Neural cell (in vitro differentiated cells): ENCODE results near the gene FCRL6. TPM values are rescaled to one million over a fixed set of nuclear protein-coding genes. Genes with fewer than 3 reads are reported as not detected.

Experiments used
- H2AFZ ChIP-seq: fragments of 200-600, 300-800 bp; sonication (generic), shearing (Covaris generic); 2 replicates; pipeline ENCODE4 v1.6.0; 2014; ENCODE audit warnings: low read depth, mild to moderate bottlenecking, antibody characterized with exemption, low read length, moderate library complexity
- H3F3A ChIP-seq: fragments of 200-600 bp; shearing (Covaris generic); 2 replicates; pipeline ENCODE4 v1.6.1; 2016; ENCODE audit warnings: mild to moderate bottlenecking, moderate library complexity, mixed read lengths, antibody characterized with exemption, low read length; ENCODE audit not compliant: insufficient read depth, poor library complexity, severe bottlenecking
- H3K27ac ChIP-seq: fragments of 200-600, 300-800 bp; sonication (generic), shearing (Covaris generic); 2 replicates; pipeline ENCODE4 v1.5.1; 2014; ENCODE audit warnings: mild to moderate bottlenecking, low read length, moderate library complexity
- H3K27me3 ChIP-seq: fragments of 300-800, 200-600 bp; sonication (generic), shearing (Covaris generic); 2 replicates; pipeline ENCODE4 v1.6.0; 2014; ENCODE audit warnings: mild to moderate bottlenecking, low read depth, low read length, moderate library complexity; ENCODE audit not compliant: insufficient read depth
- H3K36me3 ChIP-seq: fragments of 300-800, 200-600 bp; sonication (generic), shearing (Covaris generic); 2 replicates; pipeline ENCODE4 v1.5.1; 2014; ENCODE audit warnings: mild to moderate bottlenecking, antibody characterized with exemption, low read length, moderate library complexity; ENCODE audit not compliant: insufficient read depth
- H3K4me2 ChIP-seq: fragments of 300-800, 200-600 bp; sonication (generic), shearing (Covaris generic); 2 replicates; pipeline ENCODE4 v1.6.0; 2014; ENCODE audit warnings: mild to moderate bottlenecking, low read length
- H3K4me3 ChIP-seq: fragments of 300-800, 200-600 bp; sonication (generic), shearing (Covaris generic); 2 replicates; pipeline ENCODE4 v1.5.1; 2014; ENCODE audit warnings: mild to moderate bottlenecking, low read length, moderate library complexity
- H3K79me2 ChIP-seq: fragments of 200-600 bp; shearing (Covaris generic); replicated peaks from 2 replicates; pipeline ENCODE4 v1.6.0; 2014; ENCODE audit warnings: mild to moderate bottlenecking, low read length, moderate library complexity; ENCODE audit not compliant: insufficient read depth
- H3K9ac ChIP-seq: fragments of 300-800, 200-600 bp; sonication (generic), shearing (Covaris generic); 2 replicates; pipeline ENCODE4 v1.6.1; 2016; ENCODE audit warnings: mild to moderate bottlenecking, low read length, mixed read lengths
- H3K9me2 ChIP-seq: fragments of 200-600 bp; shearing (Covaris generic); 2 replicates; pipeline ENCODE4 v1.6.1; 2016; ENCODE audit warnings: mild to moderate bottlenecking, low read length, mixed read lengths; ENCODE audit not compliant: insufficient read depth
- H3K9me3 ChIP-seq: fragments of 200-600, 300-800 bp; sonication (generic), shearing (Covaris generic); 2 replicates; pipeline ENCODE4 v1.6.1; 2016; ENCODE audit warnings: mild to moderate bottlenecking, mixed run types, low read length, moderate library complexity, mixed read lengths
- H4K20me1 ChIP-seq: fragments of 200-600 bp; shearing (Covaris generic); 2 replicates; pipeline ENCODE4 v1.6.1; 2016; ENCODE audit warnings: mild to moderate bottlenecking, mixed run types; ENCODE audit not compliant: insufficient read depth
- CTCF ChIP-seq: fragments of 450-650 bp; IDR thresholded peaks from 2 replicates; pipeline ENCODE4 v1.5.1; 2014; ENCODE audit warnings: antibody characterized with exemption, mild to moderate bottlenecking, moderate library complexity; ENCODE audit not compliant: poor library complexity, severe bottlenecking
- EP300 ChIP-seq: fragments of 450-650 bp; conservative IDR thresholded peaks from 2 replicates; pipeline ENCODE4 v1.6.1; 2014; ENCODE audit warnings: antibody characterized with exemption, mild to moderate bottlenecking, moderate library complexity; ENCODE audit not compliant: poor library complexity, severe bottlenecking
- EZH2 ChIP-seq: fragments of 200-600, 300-800 bp; shearing (Covaris generic), sonication (generic); IDR thresholded peaks from 2 replicates; pipeline ENCODE4 v1.6.1; 2014; ENCODE audit warnings: antibody characterized with exemption, low read length, borderline replicate concordance, mild to moderate bottlenecking; ENCODE audit not compliant: insufficient read depth, poor library complexity, severe bottlenecking
- MXI1 ChIP-seq: fragments of 450-650 bp; conservative IDR thresholded peaks from 2 replicates; pipeline ENCODE4 v1.6.1; 2014; ENCODE audit warnings: antibody characterized with exemption, mild to moderate bottlenecking; ENCODE audit not compliant: poor library complexity, severe bottlenecking
- POLR2AphosphoS5 ChIP-seq: IDR thresholded peaks from 2 replicates; pipeline ENCODE4 v1.6.1; 2012
- RAD21 ChIP-seq: fragments of 450-650 bp; conservative IDR thresholded peaks from 2 replicates; pipeline ENCODE4 v1.6.1; 2014; ENCODE audit warnings: antibody characterized with exemption, mild to moderate bottlenecking, moderate library complexity
- REST ChIP-seq: IDR thresholded peaks from 2 replicates; pipeline ENCODE4 v1.6.1; 2012; ENCODE audit warnings: borderline replicate concordance
- SMC3 ChIP-seq: fragments of 450-650 bp; conservative IDR thresholded peaks from 2 replicates; pipeline ENCODE4 v1.6.1; 2014; ENCODE audit warnings: antibody characterized with exemption, mild to moderate bottlenecking, moderate library complexity; ENCODE audit not compliant: poor library complexity
- TAF1 ChIP-seq: IDR thresholded peaks from 2 replicates; pipeline ENCODE4 v1.6.1; 2012; ENCODE audit warnings: low read depth
- polyA plus RNA-seq: library from polyadenylated mRNA; depleted of rRNA; stranded (reverse); fragments of >200 nt; gene quantifications from 2 replicates; pipeline ENCODE4 v1.2.3, GENCODE V29; 2014

FCRL6 gene
- polyA plus RNA-seq, 1 donor from 2014 or later = not detected

- Histone ChIP-seq H4K20me1 (no peaks in the 10 kb centered on the region), H3K79me2 (no peaks in the 10 kb centered on the region), H3K27ac (no peak overlapping the region), H3K9me3 (no peaks in the 10 kb centered on the region), H3F3A (no peaks in the 10 kb centered on the region), H2AFZ (no peak overlapping the region), H3K36me3 (no peaks in the 10 kb centered on the region), H3K9ac (no peak overlapping the region), H3K4me2 (no peak overlapping the region), H3K4me3 (no peak overlapping the region), H3K27me3 (no peaks in the 10 kb centered on the region), H3K9me2 (no peaks in the 10 kb centered on the region)
- no peak for TF ChIP-seq EZH2
- no peak for TF ChIP-seq RAD21
- no peak for TF ChIP-seq SMC3
- no peak for TF ChIP-seq TAF1
- no peak for TF ChIP-seq REST
- no peak for TF ChIP-seq EP300
- no peak for TF ChIP-seq MXI1
- TF ChIP-seq POLR2AphosphoS5 = no peak
- TF ChIP-seq CTCF = no peak
Measured at GRCh38 chr1:159755451-159756007, 46.6 kb upstream of the FCRL6 start.

GRCh38 chr1:159756397-159756796, 45.8 kb upstream of the FCRL6 start:
- no peak for TF ChIP-seq EZH2
- TF ChIP-seq CTCF = no peak
- TF ChIP-seq MXI1 = no peak
- no peak for TF ChIP-seq EP300
- TF ChIP-seq TAF1 = no peak
- TF ChIP-seq POLR2AphosphoS5 = no peak
- TF ChIP-seq REST = no peak
- no peak for TF ChIP-seq SMC3
- no peak for TF ChIP-seq RAD21
- no peaks in the 10 kb centered on the region for H4K20me1 ChIP-seq

More at GRCh38 chr1:159756397-159756796, 45.8 kb upstream of the FCRL6 start:
- Histone ChIP-seq H3F3A (no peaks in the 10 kb centered on the region), H2AFZ (no peak overlapping the region), H3K9me2 (no peaks in the 10 kb centered on the region), H3K27me3 (no peaks in the 10 kb centered on the region), H3K4me3 (no peak overlapping the region), H3K4me2 (no peak overlapping the region), H3K36me3 (no peaks in the 10 kb centered on the region), H3K9me3 (no peaks in the 10 kb centered on the region), H3K79me2 (no peaks in the 10 kb centered on the region), H3K9ac (no peak overlapping the region), H3K27ac (no peak overlapping the region)
